SK-N-SH (cell line): Measurements from ENCODE around the gene ASIC3.

Experiments used
- CHD2 ChIP-seq: fragments of 150-350 bp; IDR thresholded peaks from 2 replicates; pipeline ENCODE4 v1.6.1; 2018; ENCODE audit warnings: low read length; ENCODE audit not compliant: partially characterized antibody
- EP300 ChIP-seq, 2 experiments: IDR thresholded peaks; 2 replicates each; pipeline versions ENCODE4 v1.4.0 to v1.6.1; 2012; ENCODE audit warnings: borderline replicate concordance in 1 of 2, low read depth in 1 of 2, low read length in 1 of 2
- GATA2 ChIP-seq: sonication (generic); formaldehyde crosslinking; IDR thresholded peaks from 2 replicates; pipeline ENCODE4 v1.5.0; 2020; ENCODE audit warnings: mild to moderate bottlenecking, missing genetic modification reagents
- MXI1 ChIP-seq: IDR thresholded peaks from 2 replicates; pipeline ENCODE4 v1.6.1; 2012; ENCODE audit warnings: mild to moderate bottlenecking, low read depth, low read length, improper control_type of control experiment
- NFIC ChIP-seq: IDR thresholded peaks from 2 replicates; pipeline ENCODE4 v1.4.0; 2012; ENCODE audit warnings: borderline replicate concordance
- NRF1 ChIP-seq: IDR thresholded peaks from 2 replicates; pipeline ENCODE4 v1.6.1; 2012; ENCODE audit warnings: low read depth, mild to moderate bottlenecking, low read length
- RAD21 ChIP-seq: IDR thresholded peaks from 2 replicates; pipeline ENCODE4 v1.6.1; 2012; ENCODE audit warnings: mild to moderate bottlenecking, low read length
- RCOR1 ChIP-seq: fragments of 150-350 bp; IDR thresholded peaks from 2 replicates; pipeline ENCODE4 v1.6.1; 2017; ENCODE audit warnings: antibody characterized with exemption, low read length
- TF ChIP-seq, protein P1 (sequence below): fragments of 200-600 bp; sonication (generic); IDR thresholded peaks from 2 replicates; pipeline ENCODE4 v1.6.1; 2017; ENCODE audit warnings: antibody characterized with exemption, mild to moderate bottlenecking, moderate library complexity

- TF ChIP-seq, protein P1, sequence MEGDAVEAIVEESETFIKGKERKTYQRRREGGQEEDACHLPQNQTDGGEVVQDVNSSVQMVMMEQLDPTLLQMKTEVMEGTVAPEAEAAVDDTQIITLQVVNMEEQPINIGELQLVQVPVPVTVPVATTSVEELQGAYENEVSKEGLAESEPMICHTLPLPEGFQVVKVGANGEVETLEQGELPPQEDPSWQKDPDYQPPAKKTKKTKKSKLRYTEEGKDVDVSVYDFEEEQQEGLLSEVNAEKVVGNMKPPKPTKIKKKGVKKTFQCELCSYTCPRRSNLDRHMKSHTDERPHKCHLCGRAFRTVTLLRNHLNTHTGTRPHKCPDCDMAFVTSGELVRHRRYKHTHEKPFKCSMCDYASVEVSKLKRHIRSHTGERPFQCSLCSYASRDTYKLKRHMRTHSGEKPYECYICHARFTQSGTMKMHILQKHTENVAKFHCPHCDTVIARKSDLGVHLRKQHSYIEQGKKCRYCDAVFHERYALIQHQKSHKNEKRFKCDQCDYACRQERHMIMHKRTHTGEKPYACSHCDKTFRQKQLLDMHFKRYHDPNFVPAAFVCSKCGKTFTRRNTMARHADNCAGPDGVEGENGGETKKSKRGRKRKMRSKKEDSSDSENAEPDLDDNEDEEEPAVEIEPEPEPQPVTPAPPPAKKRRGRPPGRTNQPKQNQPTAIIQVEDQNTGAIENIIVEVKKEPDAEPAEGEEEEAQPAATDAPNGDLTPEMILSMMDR, result no peak
- TF ChIP-seq RAD21 (no peak), EP300 (IDR thresholded peaks at IDR 0.05; ENCODE audit: borderline replicate concordance in 1 of 2, low read depth in 1 of 2, low read length in 1 of 2) (no peak), MXI1 (no peak), GATA2 (CRISPR knock-in tag) (no peak), RCOR1 (no peak), CHD2 (no peak), NRF1 (no peak), NFIC (no peak)
Measured at GRCh38 chr7:151088856-151089699, 40.7 kb downstream of the ASIC3 start.
